Adrenal gland (tissue), 5 donors: ENCODE measurements around the gene RNF126.

Experiments used
- POLR2A ChIP-seq, 2 donors: fragments of 450-650 bp; IDR thresholded peaks; one replicate each; pipeline ENCODE4 v1.6.1; 2017; ENCODE audit warnings: antibody characterized with exemption in 2 of 2, mild to moderate bottlenecking in 2 of 2, moderate library complexity in 1 of 2
- TF ChIP-seq, protein P1 (sequence below), 6 experiments: fragments of 450-650 bp in 4 of 6; fragments of 200-600 bp in 2 of 6; sonication (generic) in 1 of 6; IDR thresholded peaks; 1 replicate in 5 of 6; 2 replicates in 1 of 6; pipeline versions ENCODE4 v1.5.1 to v1.8.0; 2016 to 2021; ENCODE audit warnings: antibody characterized with exemption in 6 of 6, mild to moderate bottlenecking in 2 of 6, moderate library complexity in 1 of 6
- donor health status: DM: no; HTN: no; CAD: no.

- TF ChIP-seq, protein P1, sequence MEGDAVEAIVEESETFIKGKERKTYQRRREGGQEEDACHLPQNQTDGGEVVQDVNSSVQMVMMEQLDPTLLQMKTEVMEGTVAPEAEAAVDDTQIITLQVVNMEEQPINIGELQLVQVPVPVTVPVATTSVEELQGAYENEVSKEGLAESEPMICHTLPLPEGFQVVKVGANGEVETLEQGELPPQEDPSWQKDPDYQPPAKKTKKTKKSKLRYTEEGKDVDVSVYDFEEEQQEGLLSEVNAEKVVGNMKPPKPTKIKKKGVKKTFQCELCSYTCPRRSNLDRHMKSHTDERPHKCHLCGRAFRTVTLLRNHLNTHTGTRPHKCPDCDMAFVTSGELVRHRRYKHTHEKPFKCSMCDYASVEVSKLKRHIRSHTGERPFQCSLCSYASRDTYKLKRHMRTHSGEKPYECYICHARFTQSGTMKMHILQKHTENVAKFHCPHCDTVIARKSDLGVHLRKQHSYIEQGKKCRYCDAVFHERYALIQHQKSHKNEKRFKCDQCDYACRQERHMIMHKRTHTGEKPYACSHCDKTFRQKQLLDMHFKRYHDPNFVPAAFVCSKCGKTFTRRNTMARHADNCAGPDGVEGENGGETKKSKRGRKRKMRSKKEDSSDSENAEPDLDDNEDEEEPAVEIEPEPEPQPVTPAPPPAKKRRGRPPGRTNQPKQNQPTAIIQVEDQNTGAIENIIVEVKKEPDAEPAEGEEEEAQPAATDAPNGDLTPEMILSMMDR (IDR thresholded peaks at IDR 0.05) = no peak
- TF ChIP-seq POLR2A (IDR thresholded peaks at IDR 0.05) = no peak
Observed at GRCh38 chr19:618674-619285, 44.2 kb downstream of the RNF126 start.
